ENCODE measurements around the gene BFSP1.

Gene BFSP1

GRCh38 chr20:17449031-17449430 is 82.1 kb downstream of the BFSP1 start:
- DNase-seq (ENCODE audit: low read depth) = no peak
- no peak overlapping the region for H3K4me3 ChIP-seq (replicated peaks; ENCODE audit: low read depth, low read length)
- no peak for TF ChIP-seq CTCF (IDR thresholded peaks at IDR 0.05; ENCODE audit: low read length, missing control alignments)

GRCh38 chr20:17448071-17448470 is 83.1 kb downstream of the BFSP1 start:
- no peak for DNase-seq (ENCODE audit: low read depth)
- no peak overlapping the region for H3K4me3 ChIP-seq (replicated peaks; ENCODE audit: low read depth, low read length)
- TF ChIP-seq CTCF (IDR thresholded peaks at IDR 0.05; ENCODE audit: low read length, missing control alignments) = no peak

GRCh38 chr20:17446171-17446570 is 85.0 kb downstream of the BFSP1 start:
- no peak for TF ChIP-seq CTCF (IDR thresholded peaks at IDR 0.05; ENCODE audit: low read length, missing control alignments)
- no peak overlapping the region for H3K4me3 ChIP-seq (replicated peaks; ENCODE audit: low read depth, low read length)
- no peak for DNase-seq (ENCODE audit: low read depth)

DNA sequence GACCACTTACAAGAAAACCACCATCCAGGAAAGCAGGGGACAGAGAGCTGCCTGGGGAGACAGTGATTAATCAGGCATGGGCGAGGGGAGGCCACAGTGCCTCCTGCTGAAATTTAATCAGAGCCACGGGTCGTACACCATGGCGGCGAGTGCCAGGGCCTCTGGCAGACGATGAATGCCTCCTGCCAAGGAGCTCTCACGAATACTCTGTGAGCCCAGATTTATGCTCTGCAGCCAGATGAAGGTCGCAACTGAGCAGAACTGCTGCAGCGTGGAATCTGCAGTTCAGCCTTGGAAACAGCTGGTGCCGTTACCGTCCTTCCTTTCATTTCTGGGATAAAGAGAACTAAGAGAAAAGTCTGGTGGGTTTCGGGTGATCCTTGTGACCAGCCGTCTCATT is 85.6 kb downstream of the BFSP1 start:
- TF ChIP-seq CTCF (IDR thresholded peaks at IDR 0.05; ENCODE audit: low read length, missing control alignments) = no peak
- no peak for DNase-seq (ENCODE audit: low read depth)

GRCh38 chr20:17444091-17444490 is 87.1 kb downstream of the BFSP1 start:
- TF ChIP-seq CTCF (IDR thresholded peaks at IDR 0.05; ENCODE audit: low read length, missing control alignments) = no peak
- H3K4me3 ChIP-seq (replicated peaks; ENCODE audit: low read depth, low read length) = no peak overlapping the region
- DNase-seq (ENCODE audit: low read depth) = no peak

More for the DNA sequence above, 85.6 kb downstream of the BFSP1 start:
- H3K4me3 ChIP-seq (replicated peaks; ENCODE audit: low read depth, low read length) = no peak overlapping the region

Data from fibroblast of pulmonary artery (primary cell).